ENCODE data around the gene SFXN5. TPM values are rescaled to one million over a fixed set of nuclear protein-coding genes. Genes with fewer than 3 reads are reported as not detected.

SFXN5 gene
- total RNA-seq, 1 experiment from 2014 or later = 27.8 TPM

- H3K27me3 ChIP-seq (ENCODE audit: control insufficient read depth, insufficient read depth, low read length) = no peaks in the 10 kb centered on the region
- DNase-seq (ENCODE audit: low read depth, low spot score) = no peak
- no peaks in the 10 kb centered on the region for H3K9me3 ChIP-seq (ENCODE audit: control insufficient read depth, insufficient read depth, low read depth, low read length)
- ATAC-seq = no peak
- intact Hi-C loops (cut with micrococcal nuclease; ENCODE audit: unreplicated experiment) = no loop called here
- in situ Hi-C loops (cut with HindIII; ENCODE audit: low pct_unique_long_range_greater_than_20kb, low sequenced_read_pairs) = no loop called here
- no TSS peak for BruUV-seq (replicated peaks)
- TF ChIP-seq CTCF (IDR thresholded peaks at IDR 0.05) (no peak), REST (IDR thresholded peaks at IDR 0.05; ENCODE audit: insufficient read depth in 1 of 2, low read depth in 2 of 2, low read length in 1 of 2) (no peak), TCF7L2 (IDR thresholded peaks at IDR 0.05; ENCODE audit: low read depth, low read length) (no peak), SIN3A (IDR thresholded peaks at IDR 0.05; ENCODE audit: borderline replicate concordance, insufficient read depth, low read depth, low read length) (no peak), POLR2AphosphoS5 (IDR thresholded peaks at IDR 0.05; ENCODE audit: low read depth, low read length) (no peak)
- peaks cover 12% of the 10 kb centered on the region for H3K4me1 ChIP-seq (ENCODE audit: control insufficient read depth, insufficient read depth, low read length)
- ChIA-PET CTCF (interaction anchor here (0.6 kb wide), 1 partner anchor 13 kb away, joined by 6 read pairs; no protein-coding TSS in a partner anchor), POLR2A (no interaction called here)
- H3K27ac ChIP-seq (ENCODE audit: low read length) = no peak overlapping the region
- no peaks in the 10 kb centered on the region for H3K36me3 ChIP-seq (ENCODE audit: control insufficient read depth, insufficient read depth, low read length)
- no peak overlapping the region for H3K4me3 ChIP-seq (ENCODE audit: low read depth in 2 of 2, low read length in 2 of 2)
These were observed 34.0 kb upstream of the SFXN5 start for GRCh38 chr2:73105511-73105971.

GRCh38 chr2:73104933-73105332 is 33.4 kb upstream of the SFXN5 start:
- in situ Hi-C loops (cut with HindIII; ENCODE audit: low pct_unique_long_range_greater_than_20kb, low sequenced_read_pairs) (no loop called here), intact Hi-C loops (cut with micrococcal nuclease; ENCODE audit: unreplicated experiment) (no loop called here)
- CTCF ChIA-PET = no interaction called here
- POLR2A ChIA-PET = no interaction called here
- no peaks in the 10 kb centered on the region for H3K36me3 ChIP-seq (ENCODE audit: control insufficient read depth, insufficient read depth, low read length)
- H3K27ac ChIP-seq (ENCODE audit: low read length) = no peak overlapping the region
- H3K4me1 ChIP-seq (ENCODE audit: control insufficient read depth, insufficient read depth, low read length) = peaks cover 10% of the 10 kb centered on the region
- no peaks in the 10 kb centered on the region for H3K27me3 ChIP-seq (ENCODE audit: control insufficient read depth, insufficient read depth, low read length)
- ATAC-seq (no peak), DNase-seq (ENCODE audit: low read depth, low spot score) (no peak)
- no peaks in the 10 kb centered on the region for H3K9me3 ChIP-seq (ENCODE audit: control insufficient read depth, insufficient read depth, low read depth, low read length)
- TF ChIP-seq SIN3A (IDR thresholded peaks at IDR 0.05; ENCODE audit: borderline replicate concordance, insufficient read depth, low read depth, low read length) = no peak
- TF ChIP-seq TCF7L2 (IDR thresholded peaks at IDR 0.05; ENCODE audit: low read depth, low read length) = no peak
- TF ChIP-seq CTCF (IDR thresholded peaks at IDR 0.05) = no peak
- no peak for TF ChIP-seq REST (IDR thresholded peaks at IDR 0.05; ENCODE audit: insufficient read depth in 1 of 2, low read depth in 2 of 2, low read length in 1 of 2)
- TF ChIP-seq POLR2AphosphoS5 (IDR thresholded peaks at IDR 0.05; ENCODE audit: low read depth, low read length) = no peak
- no TSS peak for BruUV-seq (replicated peaks)
- H3K4me3 ChIP-seq (ENCODE audit: low read depth in 2 of 2, low read length in 2 of 2) = no peak overlapping the region

Data from Panc1 (cell line).